ACHN (cell line): Measurements from ENCODE around the gene FAM131C.
"Not testable (repeated sequence)": the region's sequence is repeated elsewhere in the genome, so short reads cannot be mapped to it uniquely, and the experiment has no call there.

Experiments
- DNase-seq: peaks from one replicate; pipeline ENCODE4 v3.0.0-alpha.2; 2015
- in situ Hi-C: cut with HindIII; loops from 2 replicates; pipeline ENCODE4 v1.10.0; 2017; ENCODE audit warnings: low sequenced_read_pairs, low pct_ligation_motif_present, low pct_unique_long_range_greater_than_20kb

The FAM131C gene

GRCh38 chr1:16050328-16050727 lies 23.1 kb downstream of the FAM131C start:
- in situ Hi-C loops: no loop called here
- DNase-seq: no peak

- in situ Hi-C loops: no loop called here
- DNase-seq: peak; percentile 71
These were observed 24.8 kb downstream of the FAM131C start for GRCh38 chr1:16048573-16049189.

- no peak for DNase-seq
- in situ Hi-C loops: no loop called here
These were observed 25.5 kb downstream of the FAM131C start for GRCh38 chr1:16047791-16048475.

- DNase-seq: peak; percentile 9
- in situ Hi-C loops: no loop called here
These were observed 26.6 kb downstream of the FAM131C start for GRCh38 chr1:16046842-16047241.

- DNase-seq: no peak
- in situ Hi-C loops: no loop called here
These were observed 29.5 kb downstream of the FAM131C start for GRCh38 chr1:16043950-16044349.

GRCh38 chr1:16043521-16043920 lies 29.9 kb downstream of the FAM131C start, which contains the start of gene CLCNKB:
TSS of gene CLCNKB (plus strand) at chr1:16043782. CDS start at chr1:16044493, 711 bp downstream.
- no peak for DNase-seq
- in situ Hi-C loops: no loop called here

GRCh38 chr1:16042654-16043053 lies 30.8 kb downstream of the FAM131C start:
- DNase-seq, in situ Hi-C loops: not testable (repeated sequence)

GRCh38 chr1:16042096-16042495 lies 31.4 kb downstream of the FAM131C start:
- no peak for DNase-seq
- in situ Hi-C loops: no loop called here

- DNase-seq: no peak
- in situ Hi-C loops: no loop called here
These were observed 32.3 kb downstream of the FAM131C start for GRCh38 chr1:16041200-16041599.

GRCh38 chr1:16039871-16040270 lies 33.6 kb downstream of the FAM131C start:
- DNase-seq, in situ Hi-C loops: not testable (repeated sequence)

- in situ Hi-C loops: no loop called here
- DNase-seq: no peak
These were observed 34.9 kb downstream of the FAM131C start for GRCh38 chr1:16038620-16038912.

- DNase-seq, in situ Hi-C loops: not testable (repeated sequence)
These were observed 37.0 kb downstream of the FAM131C start for GRCh38 chr1:16036461-16036860.

GRCh38 chr1:16033103-16033632 lies 40.3 kb downstream of the FAM131C start:
- in situ Hi-C loops, DNase-seq: not testable (repeated sequence)

GRCh38 chr1:16032388-16033102 lies 40.9 kb downstream of the FAM131C start:
- in situ Hi-C loops: no loop called here
- DNase-seq: peak; percentile 84

GRCh38 chr1:16031551-16031950 lies 41.9 kb downstream of the FAM131C start:
- no peak for DNase-seq
- in situ Hi-C loops: no loop called here

GRCh38 chr1:16029288-16029687 lies 44.2 kb downstream of the FAM131C start:
- in situ Hi-C loops: no loop called here
- no peak for DNase-seq

GRCh38 chr1:16029003-16029268 lies 44.5 kb downstream of the FAM131C start:
- DNase-seq, in situ Hi-C loops: not testable (repeated sequence)

- in situ Hi-C loops: no loop called here
- DNase-seq: no peak
These were observed 45.0 kb downstream of the FAM131C start for GRCh38 chr1:16028237-16029002.
